ENCODE results near the gene DCPS.
"Not testable (repeated sequence)": the region's sequence is repeated elsewhere in the genome, so short reads cannot be mapped to it uniquely, and the experiment has no call there.

DCPS gene

GRCh38 chr11:126362879-126363655 lies 59.2 kb downstream of the DCPS start:
- no peak for DNase-seq

- DNase-seq: no peak
Observed at GRCh38 chr11:126363706-126364248, 59.9 kb downstream of the DCPS start.

- DNase-seq: not testable (repeated sequence)
Observed at GRCh38 chr11:126364735-126365134, 60.9 kb downstream of the DCPS start.

- DNase-seq: peak; percentile 58
Observed at GRCh38 chr11:126365508-126365907, 61.6 kb downstream of the DCPS start.

GRCh38 chr11:126366064-126366822 lies 62.4 kb downstream of the DCPS start:
- DNase-seq: peak; percentile 59

- DNase-seq: not testable (repeated sequence)
Observed at GRCh38 chr11:126366823-126367654, 63.2 kb downstream of the DCPS start.

GRCh38 chr11:126367806-126368205 lies 63.9 kb downstream of the DCPS start:
- DNase-seq: not testable (repeated sequence)

- DNase-seq: not testable (repeated sequence)
Observed at GRCh38 chr11:126368336-126369119, 64.7 kb downstream of the DCPS start.

- DNase-seq: no peak
Observed at GRCh38 chr11:126370016-126370415, 66.2 kb downstream of the DCPS start.

GRCh38 chr11:126371595-126371994 lies 67.7 kb downstream of the DCPS start:
- no peak for DNase-seq

- not testable (repeated sequence) for DNase-seq
Observed at GRCh38 chr11:126373389-126374066, 69.7 kb downstream of the DCPS start.

GRCh38 chr11:126374562-126375300 lies 70.9 kb downstream of the DCPS start:
- not testable (repeated sequence) for DNase-seq

- no peak for DNase-seq
Observed at GRCh38 chr11:126375726-126376125, 71.9 kb downstream of the DCPS start.

GRCh38 chr11:126378763-126379162 lies 74.9 kb downstream of the DCPS start:
- no peak for DNase-seq

GRCh38 chr11:126380909-126381308 lies 77.0 kb downstream of the DCPS start:
- DNase-seq: no peak

- DNase-seq: not testable (repeated sequence)
Observed at GRCh38 chr11:126381960-126382359, 78.1 kb downstream of the DCPS start.

GRCh38 chr11:126382641-126383040 lies 78.8 kb downstream of the DCPS start:
- not testable (repeated sequence) for DNase-seq

- DNase-seq: peak; percentile 81
Observed at GRCh38 chr11:126383339-126384335, 79.8 kb downstream of the DCPS start.

GRCh38 chr11:126384449-126385070 lies 80.7 kb downstream of the DCPS start:
- no peak for DNase-seq

Data from islet precursor cell (in vitro differentiated cells).